GM19438 (cell line): ENCODE results near the gene TAF10.
A peak's percentile ranks its signal among the peaks of the same experiment; 100 is the strongest.

Experiments used
- ATAC-seq: cut with Tn5 transposase; IDR thresholded peaks from one replicate; pipeline ENCODE4 v1.9.1; 2021; ENCODE audit warnings: low read depth; ENCODE audit not compliant: unreplicated experiment

The TAF10 gene

GRCh38 chr11:6625832-6626420 lies 13.9 kb upstream of the TAF10 start:
- no peak for ATAC-seq

DNA sequence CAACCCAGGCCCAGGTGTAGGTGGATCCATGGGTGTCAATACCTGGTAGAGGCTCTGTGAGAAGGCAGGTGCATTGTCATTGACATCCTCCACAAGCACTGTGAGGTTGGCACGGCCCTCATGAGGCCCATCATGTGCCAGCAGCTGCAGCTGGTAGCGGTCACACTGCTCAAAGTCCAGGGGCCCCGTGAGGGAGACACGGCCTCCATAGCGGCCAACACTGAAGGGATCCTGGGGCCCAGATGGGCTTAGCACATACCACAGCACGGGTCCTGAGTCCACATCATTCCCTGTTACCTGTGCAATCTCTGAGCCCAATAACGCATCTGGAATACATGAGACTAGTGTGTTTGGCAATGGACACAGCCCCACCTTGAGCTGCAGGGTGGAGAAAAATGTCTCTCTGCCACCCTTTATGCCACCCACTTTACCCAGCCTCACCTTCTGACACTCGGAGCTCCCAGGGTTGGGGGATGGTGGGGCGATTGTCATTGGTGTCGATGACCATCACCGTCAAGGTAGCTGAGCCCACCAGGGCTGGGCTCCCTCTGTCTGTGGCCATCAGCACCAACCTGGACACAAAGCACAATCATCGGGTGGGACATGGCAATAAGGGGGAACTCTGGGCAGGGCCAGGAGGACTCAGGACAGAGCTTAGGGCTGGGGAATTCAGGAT lies 13.3 kb upstream of the TAF10 start:
- no peak for ATAC-seq

GRCh38 chr11:6623391-6624363 lies 11.7 kb upstream of the TAF10 start:
- no peak for ATAC-seq

- no peak for ATAC-seq
Observed at GRCh38 chr11:6622261-6623171, 10.5 kb upstream of the TAF10 start.

GRCh38 chr11:6621711-6622211 lies 9.7 kb upstream of the TAF10 start:
- no peak for ATAC-seq

DNA sequence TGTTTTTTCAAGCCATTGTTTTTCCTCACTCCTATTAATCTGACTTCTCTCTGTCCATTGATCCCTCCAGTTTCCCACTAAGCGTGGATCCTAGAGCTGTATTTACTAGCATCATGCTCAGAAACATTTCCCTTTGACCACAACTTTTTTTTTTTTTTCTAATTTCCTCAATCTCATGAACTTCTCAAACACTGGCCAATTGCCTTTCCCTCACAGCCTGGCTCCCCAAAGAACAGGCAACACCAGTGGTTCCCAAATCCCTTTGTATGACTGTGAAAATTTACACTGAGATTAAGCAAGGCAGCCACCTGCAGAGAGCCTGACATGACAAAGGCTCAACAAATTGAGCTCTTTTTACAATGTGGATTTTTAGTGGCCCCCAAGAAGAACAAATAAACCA lies 8.6 kb upstream of the TAF10 start:
- no peak for ATAC-seq

DNA sequence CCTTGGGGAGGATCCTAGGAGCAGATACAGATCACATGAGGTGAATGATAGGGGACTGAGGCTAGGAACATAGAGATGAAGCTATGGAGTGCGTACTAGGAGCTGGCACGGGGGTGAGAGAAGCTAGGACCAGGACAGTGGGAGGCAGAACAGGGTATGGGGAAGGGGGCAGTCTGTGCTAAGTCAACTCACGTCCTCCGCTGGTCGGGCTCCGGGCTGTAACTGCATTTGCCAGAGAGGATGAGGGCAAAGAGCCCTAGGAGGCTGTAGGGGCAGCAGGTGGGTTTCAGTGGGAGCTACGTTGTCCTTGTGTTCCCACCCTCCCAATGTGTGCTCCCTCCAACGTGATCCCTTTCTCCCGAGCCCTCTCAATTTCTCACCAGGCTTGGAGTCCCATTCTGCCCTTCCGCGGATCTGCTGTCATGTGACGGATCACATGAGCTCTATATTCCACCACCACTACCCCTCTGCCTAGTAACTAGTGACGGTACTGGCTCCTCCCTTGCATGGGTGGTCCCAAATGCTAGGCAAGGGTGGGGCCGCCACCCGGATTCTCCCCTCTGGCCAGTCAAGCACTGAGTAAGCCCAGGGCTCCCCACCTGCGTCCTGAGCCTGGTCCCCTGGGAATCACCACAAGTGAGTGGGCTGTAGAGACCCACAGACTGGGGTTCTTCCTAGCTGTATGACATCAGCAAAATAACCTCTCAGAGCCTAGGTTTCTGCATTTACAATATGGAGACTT lies 7.2 kb upstream of the TAF10 start, which contains the start of gene TPP1:
Gene TPP1 (minus strand): TSS at position 419 of the 742 bp plus-strand sequence. CDS start 22 bp downstream, at position 397.
- ATAC-seq, result peak; percentile 98

DNA sequence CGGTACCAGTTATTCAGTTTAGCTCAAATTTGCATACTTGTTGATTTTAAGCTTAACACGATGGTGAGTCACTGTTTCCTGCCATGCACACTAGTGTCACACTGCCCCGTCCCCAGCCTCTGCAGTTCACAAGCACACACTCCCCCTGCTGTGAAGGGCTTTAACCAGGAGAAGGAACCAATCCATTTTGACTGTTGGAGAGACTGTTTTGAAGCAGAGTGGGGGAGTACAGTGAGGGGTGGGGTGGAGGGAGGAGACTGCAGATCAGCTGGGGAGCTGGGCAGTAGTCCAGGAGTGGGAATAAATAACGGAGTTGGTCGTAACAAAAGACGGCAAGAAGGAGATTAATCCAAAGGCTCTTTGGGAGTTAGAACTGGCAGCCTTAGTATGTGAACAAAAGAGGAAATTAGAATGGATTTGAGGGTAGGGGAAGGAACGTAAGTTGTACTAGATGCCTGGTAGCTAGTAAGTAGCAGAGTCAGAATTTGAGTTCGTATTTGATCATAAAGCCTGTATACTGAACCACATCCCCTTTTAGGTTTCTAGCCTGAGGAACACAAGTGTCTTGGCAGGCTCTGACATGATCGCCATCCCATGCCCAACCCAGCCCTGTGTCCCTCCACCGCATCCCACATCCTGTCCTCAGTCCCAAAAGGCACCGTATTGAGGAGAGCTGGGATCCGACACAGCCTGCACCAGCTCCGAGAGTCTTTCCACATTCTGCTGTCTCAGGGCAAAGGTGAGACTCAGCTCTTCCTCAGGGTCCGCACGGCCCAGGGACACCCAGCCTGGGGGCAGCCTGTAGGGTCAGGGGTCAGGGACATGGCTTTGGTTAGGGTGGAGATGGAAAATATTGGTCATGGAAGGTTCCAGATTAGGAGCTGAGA lies 6.3 kb upstream of the TAF10 start:
- ATAC-seq, result no peak

DNA sequence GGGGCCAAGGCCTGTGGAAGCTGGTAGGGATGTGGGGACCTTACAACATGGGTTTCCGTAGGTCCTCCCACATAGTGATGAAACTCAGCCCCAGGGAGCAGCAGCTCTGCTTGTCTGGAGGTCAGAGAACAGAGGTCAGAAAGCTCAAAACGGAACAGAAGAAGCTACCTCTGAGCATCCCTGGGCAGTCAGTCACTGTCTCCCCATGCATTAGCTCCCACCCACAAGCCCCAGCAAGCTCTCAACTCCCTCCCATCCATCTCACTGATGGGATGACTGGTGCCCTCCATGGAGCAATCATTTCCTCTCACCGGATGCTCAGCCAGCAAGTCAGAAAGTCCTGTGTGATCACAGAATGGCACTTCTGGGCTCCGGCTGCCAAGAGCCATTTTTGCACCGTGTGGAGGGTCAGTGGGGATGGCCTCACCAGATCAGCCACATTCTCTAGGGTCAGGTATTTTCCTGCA lies 5.3 kb upstream of the TAF10 start:
- no peak for ATAC-seq

DNA sequence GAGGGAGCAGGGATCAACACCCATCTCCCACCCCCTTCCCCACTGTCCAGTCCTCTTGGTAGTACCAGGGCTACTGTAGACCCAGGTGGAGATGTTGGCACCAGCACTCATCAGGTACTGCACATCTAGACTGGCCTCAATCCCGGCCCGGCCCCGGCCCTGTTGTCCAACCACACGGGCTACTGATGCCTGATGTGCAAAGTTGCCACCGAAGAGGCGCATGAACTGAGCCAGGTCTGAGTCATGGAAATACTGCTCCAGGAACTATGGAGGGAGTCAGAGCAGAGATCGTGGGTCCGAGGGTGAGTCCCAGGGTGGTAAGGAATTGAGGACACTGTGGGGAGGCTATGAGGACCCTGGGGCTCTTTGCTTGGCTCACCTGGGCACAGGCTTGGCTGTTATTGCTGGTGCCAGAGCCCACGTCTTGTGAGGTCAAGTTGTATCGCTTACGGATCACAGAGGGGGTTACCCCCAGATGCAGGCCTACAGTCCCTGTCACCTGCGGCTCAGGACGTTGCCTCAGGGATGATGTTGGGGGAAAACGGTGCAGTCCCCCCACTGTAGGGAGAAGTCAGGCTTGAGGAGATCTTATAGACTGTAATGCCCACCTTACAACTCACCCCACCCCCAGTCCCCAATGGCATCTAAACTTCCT lies 4.7 kb upstream of the TAF10 start:
- ATAC-seq, result no peak

DNA sequence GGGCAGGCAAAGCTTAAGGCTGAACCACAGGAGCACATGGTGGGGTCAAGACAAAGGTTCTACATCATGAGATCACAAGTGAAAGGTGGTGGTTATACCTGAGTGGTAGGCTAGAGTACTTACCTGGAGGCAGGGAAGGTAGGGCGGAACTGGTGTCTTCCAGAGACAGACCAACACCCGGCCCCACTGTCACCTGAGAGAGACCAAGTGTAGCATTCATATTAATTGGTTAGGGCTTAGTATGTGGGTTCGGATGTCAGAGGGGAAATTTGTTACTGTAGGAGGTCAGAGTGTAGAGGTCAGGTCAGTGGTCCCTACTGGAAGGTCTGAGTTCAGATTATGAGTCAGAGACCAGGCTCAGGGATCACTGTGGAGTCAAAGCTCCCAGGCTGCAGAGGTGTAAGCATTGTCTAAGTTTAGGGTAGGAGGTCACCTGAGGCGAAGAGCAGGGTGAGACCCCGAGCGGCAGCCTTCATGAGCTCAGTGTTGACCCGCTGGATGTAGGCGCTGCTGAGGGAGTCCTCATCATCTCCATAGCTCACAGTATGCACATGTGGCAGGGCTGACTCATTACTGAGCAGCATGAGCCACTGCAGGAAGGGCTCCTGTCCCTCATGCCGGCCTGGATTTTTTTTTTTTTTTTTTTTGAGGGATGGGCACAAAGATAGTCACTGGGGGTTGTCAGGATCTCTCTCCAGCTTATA lies 4.0 kb upstream of the TAF10 start:
- no peak for ATAC-seq

DNA sequence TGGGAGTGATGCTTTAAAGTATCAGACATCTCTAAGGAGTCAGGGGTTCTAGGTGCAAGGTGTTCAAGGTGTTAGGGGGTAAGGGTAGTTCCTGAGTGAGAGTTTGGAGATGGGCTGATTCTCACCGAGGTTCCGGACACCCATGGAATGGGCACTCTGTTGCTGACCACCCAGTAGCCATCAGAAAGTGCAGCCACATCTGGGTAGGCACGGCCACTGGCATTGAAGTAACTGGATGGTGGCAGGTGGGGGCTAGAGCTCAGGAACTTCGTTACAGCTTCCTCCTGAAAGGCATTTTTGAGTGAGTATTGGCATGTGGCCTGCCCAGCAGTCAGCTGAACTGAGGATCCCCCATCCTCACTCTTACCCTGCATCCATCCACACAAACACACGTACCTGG lies 3.0 kb upstream of the TAF10 start:
- no peak for ATAC-seq

- ATAC-seq, result no peak
Observed at GRCh38 chr11:6614446-6614845, 2.4 kb upstream of the TAF10 start.

DNA sequence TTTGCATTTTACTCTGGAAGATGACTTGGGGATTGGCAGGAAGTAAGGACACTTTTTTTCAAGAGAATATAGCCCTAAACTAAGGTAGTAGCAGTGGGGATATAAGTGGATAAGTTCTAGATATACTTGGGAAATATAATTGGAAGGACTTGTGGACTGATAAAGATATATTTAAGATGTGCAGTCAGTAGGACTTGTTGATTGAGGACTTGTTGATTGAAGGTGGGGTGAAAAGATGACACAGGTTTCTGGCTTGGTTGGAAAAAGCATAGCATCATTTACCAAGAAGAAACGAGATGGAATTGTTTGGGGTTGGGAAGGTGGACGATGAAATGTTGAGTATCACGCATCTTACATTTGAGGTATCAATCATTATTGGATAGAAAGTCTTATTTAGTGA lies 1.5 kb upstream of the TAF10 start:
- no peak for ATAC-seq

GRCh38 chr11:6611963-6612212 lies 128 bp downstream of the TAF10 start:
- ATAC-seq, result no peak

DNA sequence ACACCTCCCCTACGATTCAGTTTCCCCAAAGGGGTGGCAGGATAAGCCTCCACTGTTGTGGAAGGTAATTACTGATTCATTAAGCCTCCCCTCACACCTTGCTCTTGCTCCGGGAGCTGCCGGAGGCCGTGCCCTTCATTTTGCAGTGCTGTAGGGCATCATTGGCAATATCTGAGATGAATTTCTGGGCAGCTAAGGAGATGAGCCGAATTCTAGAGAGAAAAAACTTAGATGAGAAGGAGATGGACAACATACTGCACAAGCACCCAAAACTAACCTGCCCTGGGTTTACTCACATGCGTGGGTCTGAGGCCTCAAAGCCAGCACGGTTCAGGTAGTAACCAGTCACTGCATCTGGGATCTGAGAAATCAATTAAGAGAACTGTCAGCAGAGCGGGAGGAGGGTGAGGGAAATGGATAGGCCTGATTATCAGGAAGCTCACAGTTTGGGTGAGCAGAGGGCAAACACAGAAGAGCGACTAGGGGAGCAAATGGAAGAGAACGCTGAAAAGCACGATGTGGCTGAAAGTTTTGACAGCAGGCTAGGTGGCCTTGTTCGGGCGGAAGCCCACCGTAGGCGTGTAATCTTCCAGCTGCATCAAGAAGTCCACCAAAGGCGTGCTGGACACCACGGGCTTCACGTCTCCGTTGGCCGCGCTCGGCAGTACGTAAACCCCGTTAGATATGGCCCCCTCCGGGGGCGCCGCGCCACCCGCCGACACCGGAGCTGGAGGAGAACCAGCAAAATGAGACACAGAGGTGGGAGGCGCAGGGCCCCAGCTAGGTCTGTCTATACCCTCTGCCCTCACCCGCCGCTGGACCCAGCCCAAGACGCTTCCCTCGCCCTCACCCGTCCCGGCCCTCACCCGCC lies 689 bp downstream of the TAF10 start:
- peak; percentile 7 for ATAC-seq

- no peak for ATAC-seq
Observed at GRCh38 chr11:6610591-6610990, 1.4 kb downstream of the TAF10 start.
